ENCODE results near the gene ESPNL.
A peak's percentile ranks its signal among the peaks of the same experiment; 100 is the strongest.

The ESPNL gene

GRCh38 chr2:238130111-238130695 is 30.1 kb downstream of the ESPNL start:
- no peak for DNase-seq

GRCh38 chr2:238130696-238131628 is 30.8 kb downstream of the ESPNL start:
- peak in 1 of 2 experiments; percentile 31 for DNase-seq

- DNase-seq, result no peak
Measured at GRCh38 chr2:238131761-238132462, 31.8 kb downstream of the ESPNL start.

- DNase-seq, result no peak
Measured at GRCh38 chr2:238132463-238133450, 32.6 kb downstream of the ESPNL start.

DNA sequence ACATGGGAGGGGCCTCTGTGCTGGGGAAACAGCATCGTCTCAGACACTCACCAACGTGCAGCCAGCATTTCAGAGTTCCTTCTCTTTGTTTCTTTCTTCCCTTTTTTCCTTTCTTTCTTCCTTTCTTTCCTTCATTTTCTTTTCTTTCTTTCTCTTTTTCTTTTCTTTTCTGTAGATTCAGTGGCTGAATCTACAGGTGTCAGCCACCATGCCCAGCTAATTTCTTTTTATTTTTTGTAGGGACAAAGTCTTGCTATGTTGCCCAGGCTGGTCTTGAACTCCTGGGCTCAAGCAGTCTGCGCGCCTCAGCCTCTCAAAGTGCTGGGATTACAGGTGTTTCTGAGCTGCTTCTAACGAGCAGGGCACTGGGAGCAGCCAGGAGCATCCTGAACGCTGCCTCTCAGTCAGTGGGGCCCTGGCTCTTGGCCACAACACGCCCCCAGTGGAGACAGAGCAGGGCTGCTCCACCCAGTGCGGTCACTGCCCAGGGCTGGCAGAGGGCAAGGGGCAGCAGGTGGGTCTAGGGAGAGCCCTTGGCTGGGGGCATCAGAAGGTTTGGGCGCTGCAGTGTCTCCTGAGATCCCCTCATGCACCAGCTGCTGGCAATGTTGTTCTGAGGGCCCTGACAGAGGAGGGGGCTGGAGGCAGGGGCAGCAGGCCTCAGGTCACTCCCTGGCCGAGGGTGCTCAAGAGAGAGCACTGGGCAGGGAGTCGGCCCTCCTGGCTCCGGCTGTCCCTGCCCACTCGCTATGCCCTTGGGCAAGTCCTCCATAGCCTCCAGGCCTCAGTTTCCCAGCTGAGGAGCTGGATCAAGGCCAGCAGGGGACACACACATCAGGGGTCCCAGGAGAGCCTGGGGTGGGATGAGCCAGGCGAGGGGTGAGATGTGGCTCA is 33.6 kb downstream of the ESPNL start:
- no peak for DNase-seq

DNA sequence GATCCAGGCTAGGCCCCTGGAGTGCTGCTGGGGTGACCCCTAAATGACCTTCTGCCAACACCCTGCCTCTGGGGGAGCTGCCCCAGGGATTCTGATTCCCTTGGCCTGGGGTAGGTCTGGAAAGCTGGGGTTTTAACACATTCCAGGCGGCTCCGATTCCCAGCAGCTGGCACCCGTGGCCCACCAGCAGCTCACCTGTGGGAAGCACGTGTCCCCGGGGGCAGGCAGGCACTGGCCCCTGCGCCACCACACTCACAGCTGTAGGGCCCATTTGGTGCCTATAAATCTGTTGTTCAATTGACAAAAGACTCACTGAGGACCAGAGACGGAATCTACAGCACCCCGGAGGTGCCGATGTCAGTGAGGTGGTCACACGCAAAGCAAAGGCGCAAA is 34.2 kb downstream of the ESPNL start:
- no peak for DNase-seq

DNA sequence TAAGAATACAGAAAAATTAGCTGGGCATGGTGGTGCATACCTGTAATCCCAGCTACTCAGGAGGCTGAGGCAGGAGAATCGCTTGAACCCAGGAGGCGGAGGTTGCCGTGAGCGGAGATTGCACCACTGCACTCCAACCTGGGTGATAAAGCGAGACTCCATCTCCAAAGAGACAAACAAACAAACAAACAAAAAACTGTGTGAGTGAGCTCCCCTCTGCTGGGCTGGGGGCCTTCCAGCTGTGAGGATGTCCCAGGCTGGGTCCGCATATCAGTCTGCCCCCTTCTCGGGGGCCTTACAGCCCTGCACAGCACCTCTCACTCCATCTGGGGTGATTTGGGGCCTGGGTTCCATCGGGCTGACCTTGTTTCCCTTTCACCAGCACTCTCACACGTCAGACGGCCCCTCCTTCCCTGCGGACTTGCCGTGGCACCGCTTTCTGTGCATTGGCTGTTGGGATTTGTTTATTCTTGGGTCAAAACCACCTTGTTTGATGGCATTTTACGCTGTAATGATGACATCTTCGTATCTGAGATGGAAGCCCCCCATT is 35.5 kb downstream of the ESPNL start:
- no peak for DNase-seq

DNA sequence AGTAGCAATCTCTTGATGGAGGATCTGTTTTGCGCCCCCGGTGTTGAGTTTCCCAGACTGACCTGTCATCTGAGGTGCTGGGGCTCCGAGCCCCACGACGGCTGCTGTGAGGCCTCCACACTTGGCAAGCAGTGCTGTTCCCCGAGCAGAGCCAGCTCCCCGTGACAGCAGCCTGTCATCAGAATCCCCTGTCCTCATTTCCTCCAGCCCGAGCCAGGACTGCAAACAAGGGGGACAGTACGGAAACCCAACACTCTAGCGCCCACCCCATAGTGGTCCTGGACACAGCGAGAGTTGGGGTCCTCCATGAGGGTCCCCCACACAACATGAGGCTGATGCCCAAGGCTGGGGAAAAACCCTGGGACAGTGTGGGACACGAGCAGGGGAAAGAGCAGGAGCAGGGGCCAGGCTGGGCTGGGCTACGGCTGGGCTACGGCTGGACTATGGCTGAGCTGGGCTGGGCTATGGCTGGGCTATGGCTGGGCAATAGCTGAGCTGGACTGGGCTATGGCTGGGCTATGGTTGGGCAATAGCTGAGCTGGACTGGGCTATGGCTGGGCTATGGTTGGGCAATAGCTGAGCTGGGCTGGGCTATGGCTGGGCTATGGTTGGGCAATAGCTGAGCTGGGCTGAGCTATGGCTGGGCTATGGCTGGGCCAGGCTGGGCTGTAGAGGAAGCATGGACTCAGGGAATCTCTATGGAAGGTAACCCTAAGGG is 36.8 kb downstream of the ESPNL start:
- no peak for DNase-seq

DNA sequence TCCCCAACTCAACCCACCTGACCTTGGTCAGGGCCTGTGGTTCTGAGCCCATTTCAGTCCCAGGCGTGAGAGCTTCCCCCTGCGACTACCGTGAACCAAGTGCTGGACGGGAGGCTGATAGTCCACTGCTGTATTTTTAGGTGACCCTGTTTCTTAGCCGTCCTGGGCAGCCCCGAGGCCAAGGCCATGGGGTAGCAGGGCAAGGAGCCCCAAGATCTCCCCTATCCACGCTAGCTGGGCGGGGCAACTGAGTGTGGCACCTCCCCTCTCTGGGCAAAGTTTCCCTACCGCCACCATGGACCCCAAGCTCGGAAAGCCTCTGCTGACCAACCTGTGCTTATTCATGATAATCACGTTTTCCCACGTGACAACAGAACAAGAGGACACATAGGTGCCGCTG is 37.7 kb downstream of the ESPNL start:
- no peak for DNase-seq

DNA sequence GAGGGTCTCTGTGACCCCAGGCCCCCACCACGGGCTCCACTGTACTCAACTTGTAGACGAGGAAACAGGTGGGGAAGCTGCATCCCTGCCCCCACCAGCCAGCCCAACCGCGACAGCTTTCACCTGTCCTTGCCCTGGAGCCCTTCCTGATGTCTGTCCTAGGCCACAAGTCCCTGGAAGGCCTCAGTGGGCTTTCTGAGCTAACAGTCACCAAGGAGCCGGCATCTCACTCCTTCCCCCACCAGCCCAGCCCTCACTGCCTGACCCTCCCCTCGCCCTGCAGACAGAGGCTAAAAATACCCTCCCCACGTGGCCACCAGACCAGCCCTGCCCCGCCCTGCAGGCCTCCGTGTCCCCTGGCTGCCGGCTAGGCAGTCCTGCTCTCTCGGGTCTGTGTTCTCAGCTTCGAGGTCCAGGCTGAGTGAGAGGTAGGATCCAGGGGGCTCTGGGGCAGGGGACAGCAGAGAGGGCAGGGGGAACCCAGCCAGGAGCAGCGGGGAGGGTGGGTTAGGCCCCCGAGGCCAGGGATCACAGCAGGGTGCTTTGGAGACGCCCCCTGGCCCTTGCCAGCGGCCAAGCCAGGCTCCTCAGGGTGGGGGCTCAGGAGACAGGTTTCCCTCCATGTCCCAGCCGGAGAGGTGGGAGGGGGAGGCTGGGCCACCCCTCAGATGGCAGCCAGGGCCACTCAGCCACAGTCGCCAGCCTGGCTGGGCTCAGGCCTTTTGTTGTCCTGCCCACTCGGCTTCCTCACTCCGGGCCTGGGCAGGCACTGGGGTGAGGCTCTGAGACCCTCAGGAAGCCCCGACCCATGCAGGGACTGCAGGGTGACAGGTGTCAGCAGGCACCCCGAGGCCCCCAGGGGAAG is 38.4 kb downstream of the ESPNL start, which contains the start of gene KLHL30:
Gene KLHL30, plus strand, starts transcription at position 338 of the 865 bp plus-strand sequence. CDS start 2,087 bp downstream, outside the sequence.
- peak; percentile 27 to 44 for DNase-seq

GRCh38 chr2:238139196-238140039 is 39.3 kb downstream of the ESPNL start:
- DNase-seq, result peak in 1 of 2 experiments; percentile 17

GRCh38 chr2:238140040-238140439 is 39.9 kb downstream of the ESPNL start:
- no peak for DNase-seq

GRCh38 chr2:238140721-238141540 is 40.8 kb downstream of the ESPNL start:
- DNase-seq, result no peak

DNA sequence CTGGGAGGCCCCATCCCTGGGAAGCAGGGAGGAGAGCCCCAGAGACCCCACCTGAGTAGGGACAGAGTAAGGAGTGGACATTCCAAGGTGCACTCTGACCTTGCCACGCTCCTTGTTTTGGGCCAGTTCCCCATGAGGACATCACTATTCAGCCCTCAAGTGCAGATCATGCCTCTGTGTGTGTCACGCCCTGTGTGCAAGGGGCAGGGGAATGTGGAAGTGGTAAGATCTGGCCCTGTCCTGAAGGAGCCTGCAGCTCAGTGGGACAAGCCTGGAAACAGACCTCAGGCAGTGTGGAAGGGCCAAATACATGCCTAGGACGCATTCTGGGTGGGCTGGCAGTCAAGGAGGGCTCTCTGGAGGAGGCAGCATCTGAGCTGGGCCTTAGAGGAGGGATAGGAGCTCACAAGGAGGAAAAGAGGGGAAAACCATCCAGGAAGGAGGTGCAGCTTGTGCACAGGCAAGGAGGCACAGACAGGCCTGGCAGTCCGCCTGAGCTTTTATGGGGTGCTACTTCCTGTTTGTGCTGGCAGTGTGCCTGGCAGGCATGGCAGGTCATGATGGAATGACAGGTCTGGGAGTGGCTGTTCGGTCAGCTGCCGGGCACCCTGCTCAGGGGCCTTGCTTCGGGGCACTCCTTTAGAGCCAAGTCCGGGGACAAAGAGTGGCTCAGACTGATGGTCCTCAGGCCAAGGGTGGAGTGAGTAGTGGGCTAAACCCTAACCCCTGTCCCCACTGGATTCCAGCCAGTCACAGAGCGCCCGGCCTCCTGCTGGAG is 41.6 kb downstream of the ESPNL start:
- DNase-seq, result peak in 1 of 2 experiments; percentile 38

- no peak for DNase-seq
Measured at GRCh38 chr2:238142382-238143205, 42.5 kb downstream of the ESPNL start.

All from SHP77 (cell line).